ENCODE measurements around the gene CRYBA2. TPM values are rescaled to one million over a fixed set of nuclear protein-coding genes. Genes with fewer than 3 reads are reported as not detected.

CRYBA2 gene
- total and polyA plus RNA-seq, 10 donors, result not detected

GRCh38 chr2:219003979-219004378 lies 10.8 kb upstream of the CRYBA2 start:
- peaks cover 15 to 100% (median 69%) of the 10 kb centered on the region in 7 donors for H3K27me3 ChIP-seq (replicated peaks in 1 of 7)
- TF ChIP-seq CTCF (IDR thresholded peaks at IDR 0.05 in 8 of 11, conservative IDR thresholded peaks at IDR 0.05 in 3 of 11) (no peak), POLR2AphosphoS5 (IDR thresholded peaks at IDR 0.05) (no peak), POLR2A (IDR thresholded peaks at IDR 0.05) (no peak)
- intact Hi-C loops (cut with DNase I; ENCODE audit: low total_unique reads), result no loop called here
- H3K4me3 ChIP-seq, result no peak overlapping the region
- no peaks in the 10 kb centered on the region for H3K36me3 ChIP-seq
- H3K4me1 ChIP-seq, result peaks cover 20 to 30% (median 26%) of the 10 kb centered on the region in 6 donors
- no peak for DNase-seq
- H3K27ac ChIP-seq, result no peak overlapping the region
- WGBS, 5 donors, result 75 to 87% (median 78%) methylated on average over 3 of the region's 3 CpGs
- H3K9me3 ChIP-seq, result no peaks in the 10 kb centered on the region

GRCh38 chr2:219003267-219003634 lies 10.0 kb upstream of the CRYBA2 start:
- 7 to 15% (median 10%) methylated on average over 10 to 20 of the region's 20 CpGs for WGBS, 5 donors
- no peak for DNase-seq
- Histone ChIP-seq H3K4me1 (peaks cover 20 to 30% (median 26%) of the 10 kb centered on the region in 6 donors), H3K9me3 (no peaks in the 10 kb centered on the region), H3K36me3 (no peaks in the 10 kb centered on the region), H3K27ac (no peak overlapping the region), H3K27me3 (replicated peaks in 1 of 7) (peaks cover 15 to 100% (median 69%) of the 10 kb centered on the region in 7 donors), H3K4me3 (peak overlapping the region in 6 of 8 donors; percentile 5 to 59 (median 22))
- intact Hi-C loops (cut with DNase I; ENCODE audit: low total_unique reads), result no loop called here
- TF ChIP-seq CTCF (IDR thresholded peaks at IDR 0.05 in 8 of 11, conservative IDR thresholded peaks at IDR 0.05 in 3 of 11) (peak in 1 of 11 experiments; percentile 19), POLR2AphosphoS5 (IDR thresholded peaks at IDR 0.05) (no peak), POLR2A (IDR thresholded peaks at IDR 0.05) (no peak)

DNA sequence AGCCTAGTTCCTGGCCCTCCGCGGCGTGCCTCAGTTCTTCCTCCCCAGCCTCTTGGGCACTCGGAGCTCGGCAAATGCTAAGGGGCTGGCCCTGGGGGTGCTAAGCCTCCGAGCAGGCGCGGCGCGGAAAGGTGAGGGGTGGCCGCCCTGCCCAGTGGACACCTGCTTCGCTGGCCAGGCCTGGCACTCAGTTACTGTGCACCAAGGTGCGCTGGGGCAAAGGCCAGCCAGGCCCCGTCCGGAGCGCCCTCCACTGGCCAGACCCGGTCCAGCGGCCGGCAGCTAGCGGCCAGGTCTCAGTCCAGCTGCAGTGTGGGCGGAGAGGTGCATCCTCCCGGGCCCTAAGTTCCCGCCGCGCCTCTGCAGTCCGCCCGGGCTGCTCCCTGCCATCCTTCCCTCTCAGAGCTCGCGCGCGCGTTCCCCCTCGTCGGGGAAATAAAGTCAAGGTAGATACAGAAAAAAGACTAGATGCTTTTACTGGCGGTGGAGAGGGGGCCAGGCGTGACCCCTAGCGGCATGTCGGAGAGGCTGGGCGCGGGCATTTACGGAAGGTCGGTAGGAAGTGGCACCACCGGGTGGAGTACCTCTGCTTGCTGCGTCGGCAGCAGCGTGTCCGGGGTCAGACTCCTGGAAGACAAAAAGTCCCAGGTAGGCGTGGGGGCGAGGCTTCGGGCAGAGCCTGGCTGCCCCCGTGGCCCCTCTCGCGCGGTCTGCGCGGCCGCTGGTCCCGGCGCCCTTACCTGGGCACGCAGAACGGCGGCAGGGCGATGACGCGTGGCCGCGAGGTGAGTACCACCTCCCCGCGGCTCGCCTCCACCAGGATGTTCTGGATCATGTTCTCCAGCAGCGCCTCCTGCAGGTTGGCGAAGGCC lies 9.4 kb upstream of the CRYBA2 start:
- TF ChIP-seq CTCF (IDR thresholded peaks at IDR 0.05 in 8 of 11, conservative IDR thresholded peaks at IDR 0.05 in 3 of 11) (peak in 3 of 11 experiments; percentile 29 to 47 (median 38)), POLR2AphosphoS5 (IDR thresholded peaks at IDR 0.05) (no peak)
- intact Hi-C loops (cut with DNase I; ENCODE audit: low total_unique reads), result no loop called here
- Histone ChIP-seq H3K4me3 (peak overlapping the region in 7 of 8 donors; percentile 5 to 59 (median 20)), H3K36me3 (no peaks in the 10 kb centered on the region), H3K27ac (no peak overlapping the region), H3K27me3 (replicated peaks in 1 of 7) (peaks cover 15 to 100% (median 70%) of the 10 kb centered on the region in 7 donors), H3K4me1 (peaks cover 20 to 30% (median 26%) of the 10 kb centered on the region in 6 donors), H3K9me3 (no peaks in the 10 kb centered on the region)
- no peak for DNase-seq
- WGBS, 5 donors, result 3 to 5% (median 3%) methylated on average over 30 to 72 of the region's 72 CpGs
